ENCODE data around the gene IP6K1.
"Not testable (repeated sequence)": the region's sequence is repeated elsewhere in the genome, so short reads cannot be mapped to it uniquely, and the experiment has no call there.

IP6K1 gene

GRCh38 chr3:49706456-49707112 is 79.8 kb downstream of the IP6K1 start:
- no peak for DNase-seq

- no peak for DNase-seq
These were observed 80.9 kb downstream of the IP6K1 start for GRCh38 chr3:49705390-49705960.

GRCh38 chr3:49704629-49705028 is 81.7 kb downstream of the IP6K1 start:
- DNase-seq = no peak

- DNase-seq = no peak
These were observed 82.4 kb downstream of the IP6K1 start for GRCh38 chr3:49703956-49704355.

- peak; percentile 27 for DNase-seq
These were observed 82.9 kb downstream of the IP6K1 start for GRCh38 chr3:49703443-49703927.

GRCh38 chr3:49702672-49703071 is 83.7 kb downstream of the IP6K1 start:
- DNase-seq = no peak

- no peak for DNase-seq
These were observed 84.8 kb downstream of the IP6K1 start for GRCh38 chr3:49701388-49702077.

GRCh38 chr3:49700453-49701128 is 85.8 kb downstream of the IP6K1 start:
- DNase-seq = no peak

GRCh38 chr3:49700014-49700413 is 86.3 kb downstream of the IP6K1 start:
- DNase-seq = no peak

- DNase-seq = no peak
These were observed 86.9 kb downstream of the IP6K1 start for GRCh38 chr3:49699281-49699979.

GRCh38 chr3:49695350-49696015 is 90.9 kb downstream of the IP6K1 start:
- not testable (repeated sequence) for DNase-seq

GRCh38 chr3:49694409-49695070 is 91.8 kb downstream of the IP6K1 start:
- not testable (repeated sequence) for DNase-seq

- DNase-seq = not testable (repeated sequence)
These were observed 94.9 kb downstream of the IP6K1 start for GRCh38 chr3:49691481-49691880.

GRCh38 chr3:49690856-49691255 is 95.5 kb downstream of the IP6K1 start:
- DNase-seq = not testable (repeated sequence)

- DNase-seq = not testable (repeated sequence)
These were observed 96.3 kb downstream of the IP6K1 start for GRCh38 chr3:49689908-49690624.

GRCh38 chr3:49689046-49689907 is 97.1 kb downstream of the IP6K1 start, which contains the start of the genes MST1 and RNF123:
MST1 (minus strand) TSS chr3:49689474; CDS start chr3:49688691, 783 bp downstream.
RNF123 (plus strand) TSS chr3:49689557; CDS start chr3:49691166, 1,609 bp downstream.
- DNase-seq = no peak

GRCh38 chr3:49688338-49689045 is 97.8 kb downstream of the IP6K1 start:
- not testable (repeated sequence) for DNase-seq

- not testable (repeated sequence) for DNase-seq
These were observed 98.9 kb downstream of the IP6K1 start for GRCh38 chr3:49687424-49687795.
